HepG2 (cell line): Measurements from ENCODE around the gene SEPTIN10. TPM values are rescaled to one million over a fixed set of nuclear protein-coding genes. Genes with fewer than 3 reads are reported as not detected.
A peak's percentile ranks its signal among the peaks of the same experiment; 100 is the strongest.

Experiments
- AHR ChIP-seq: IDR thresholded peaks from 2 replicates; pipeline ENCODE4 v1.6.1; 2018; ENCODE audit warnings: missing genetic modification reagents, missing compliant biosample characterization
- BRF2 ChIP-seq: sonication (generic); formaldehyde crosslinking; IDR thresholded peaks from 2 replicates; pipeline ENCODE4 v1.8.1; 2022; ENCODE audit warnings: mild to moderate bottlenecking, missing genetic modification reagents
- CAMTA2 ChIP-seq: sonication (generic); formaldehyde crosslinking; IDR thresholded peaks from 2 replicates; pipeline ENCODE4 v1.4.0; 2020; ENCODE audit warnings: mild to moderate bottlenecking, missing genetic modification reagents, borderline replicate concordance
- CEBPB ChIP-seq: IDR thresholded peaks from 2 replicates; pipeline ENCODE4 v1.6.1; 2011; ENCODE audit warnings: low read depth, low read length, improper control_type of control experiment, borderline replicate concordance
- CENPBD1 ChIP-seq: sonication (generic); formaldehyde crosslinking; IDR thresholded peaks from 2 replicates; pipeline ENCODE4 v1.8.0; 2022; ENCODE audit warnings: missing genetic modification reagents, low read depth, mild to moderate bottlenecking, borderline replicate concordance
- FOSL1 ChIP-seq: sonication (generic); formaldehyde crosslinking; IDR thresholded peaks from 2 replicates; pipeline ENCODE4 v1.9.0; 2021; ENCODE audit warnings: missing genetic modification reagents, borderline replicate concordance
- FOSL2 ChIP-seq: sonication (generic); formaldehyde crosslinking; IDR thresholded peaks from 2 replicates; pipeline ENCODE4 v1.4.0; 2020; ENCODE audit warnings: missing genetic modification reagents
- GABPA ChIP-seq, 2 experiments: IDR thresholded peaks; 2 replicates each; pipeline ENCODE4 v1.6.1; 2011 to 2016; ENCODE audit warnings: low read depth in 2 of 2, low read length in 1 of 2, missing biosample characterization in 1 of 2, missing genetic modification characterization in 1 of 2
- ISX ChIP-seq: sonication (generic); formaldehyde crosslinking; conservative IDR thresholded peaks from 2 replicates; pipeline ENCODE4 v1.5.0; 2020; ENCODE audit warnings: missing genetic modification reagents
- KAT8 ChIP-seq: IDR thresholded peaks from 2 replicates; pipeline ENCODE4 v1.6.1; 2016; ENCODE audit warnings: missing genetic modification reagents, missing compliant biosample characterization
- NAIF1 ChIP-seq: sonication (generic); formaldehyde crosslinking; IDR thresholded peaks from 2 replicates; pipeline ENCODE4 v1.5.0; 2020; ENCODE audit warnings: mild to moderate bottlenecking, missing genetic modification reagents, borderline replicate concordance
- NR2C2 ChIP-seq: sonication (generic); formaldehyde crosslinking; IDR thresholded peaks from 2 replicates; pipeline ENCODE4 v1.4.0; 2020; ENCODE audit warnings: missing genetic modification reagents, mild to moderate bottlenecking, moderate library complexity, borderline replicate concordance
- PCBP1 ChIP-seq: fragments of 200-400 bp; formaldehyde crosslinking; IDR thresholded peaks from 2 replicates; pipeline ENCODE4 v1.6.1; 2017; ENCODE audit warnings: mild to moderate bottlenecking, low read depth, low read length, borderline replicate concordance
- RAD51 ChIP-seq: fragments of 450-650 bp; IDR thresholded peaks from 2 replicates; pipeline ENCODE4 v1.6.1; 2016; ENCODE audit warnings: borderline replicate concordance
- SYNCRIP ChIP-seq: fragments of 200-400 bp; formaldehyde crosslinking; IDR thresholded peaks from 2 replicates; pipeline ENCODE4 v1.6.1; 2018; ENCODE audit warnings: mild to moderate bottlenecking, low read depth, low read length; ENCODE audit not compliant: insufficient read depth
- YY1 ChIP-seq: IDR thresholded peaks from 2 replicates; pipeline ENCODE4 v1.6.1; 2011; ENCODE audit warnings: low read length, low read depth, moderate library complexity, mild to moderate bottlenecking; ENCODE audit not compliant: insufficient read depth, insufficient replicate concordance
- ZBTB1 ChIP-seq: sonication (generic); formaldehyde crosslinking; IDR thresholded peaks from 2 replicates; pipeline ENCODE4 v1.4.0; 2020; ENCODE audit warnings: missing genetic modification reagents, borderline replicate concordance
- ZBTB42 ChIP-seq: sonication (generic); formaldehyde crosslinking; IDR thresholded peaks from 2 replicates; pipeline ENCODE4 v1.5.0; 2020; ENCODE audit warnings: mild to moderate bottlenecking, missing genetic modification reagents
- ZMYM2 ChIP-seq: sonication (generic); formaldehyde crosslinking; IDR thresholded peaks from 2 replicates; pipeline ENCODE4 v1.8.0; 2022; ENCODE audit warnings: mild to moderate bottlenecking, missing genetic modification reagents
- ZNF136 ChIP-seq: sonication (generic); formaldehyde crosslinking; IDR thresholded peaks from 2 replicates; pipeline ENCODE4 v1.8.1; 2022; ENCODE audit warnings: low read depth, mild to moderate bottlenecking, moderate library complexity, missing genetic modification reagents
- ZNF362 ChIP-seq: sonication (generic); formaldehyde crosslinking; IDR thresholded peaks from 2 replicates; pipeline ENCODE4 v1.4.0; 2020; ENCODE audit warnings: missing genetic modification reagents, mild to moderate bottlenecking, borderline replicate concordance
- ZNF468 ChIP-seq: sonication (generic); formaldehyde crosslinking; IDR thresholded peaks from 2 replicates; pipeline ENCODE4 v1.8.0; 2022; ENCODE audit warnings: mild to moderate bottlenecking, moderate library complexity, missing genetic modification reagents
- ZNF484 ChIP-seq: sonication (generic); formaldehyde crosslinking; IDR thresholded peaks from 2 replicates; pipeline ENCODE4 v1.5.1; 2020; ENCODE audit warnings: mild to moderate bottlenecking, low read depth, missing genetic modification reagents, borderline replicate concordance
- ZNF496 ChIP-seq: sonication (generic); formaldehyde crosslinking; IDR thresholded peaks from 2 replicates; pipeline ENCODE4 v1.8.1; 2023; ENCODE audit warnings: mild to moderate bottlenecking, moderate library complexity, missing genetic modification reagents; ENCODE audit not compliant: insufficient replicate concordance
- ZNF75D ChIP-seq: sonication (generic); formaldehyde crosslinking; IDR thresholded peaks from 2 replicates; pipeline ENCODE4 v1.8.1; 2023; ENCODE audit warnings: missing genetic modification reagents, mild to moderate bottlenecking, borderline replicate concordance
- ZNF792 ChIP-seq: IDR thresholded peaks from 2 replicates; pipeline ENCODE4 v1.6.1; 2016
- ZSCAN30 ChIP-seq: sonication (generic); formaldehyde crosslinking; IDR thresholded peaks from 2 replicates; pipeline ENCODE4 v1.5.0; 2020; ENCODE audit warnings: mild to moderate bottlenecking, missing genetic modification reagents
- polyA plus RNA-seq, 8 experiments: library from polyadenylated mRNA; depleted of rRNA in 3 of 8; stranded (reverse) in 7 of 8; unstranded in 1 of 8; fragments of >200 nt; fragmentation: Illumina TruSeq in 4 of 8; extraction: Trizol in 4 of 8; gene quantifications; 2 replicates each; pipeline versions ENCODE4 v1.2.1 to v1.2.3, GENCODE V29; 2011 to 2016; ENCODE audit warnings: low read depth in 4 of 8, missing spikeins in 1 of 8, mixed read lengths in 1 of 8; ENCODE audit not compliant: insufficient read depth in 1 of 8
- total RNA-seq, 5 experiments: library from RNA; depleted of rRNA; stranded (reverse); fragments of >200 nt; fragmentation: Illumina TruSeq; extraction: Trizol; gene quantifications; 2 replicates each; pipeline ENCODE4 v1.2.3, GENCODE V29; 2016; ENCODE audit warnings: low read depth in 1 of 5

Gene SEPTIN10
- total and polyA plus RNA-seq, 2 of the 13 experiments (the other 11 are each of a cell fraction or from before 2014, with no cell fraction given) = 45.8 to 67.5 TPM

- TF ChIP-seq SYNCRIP (no peak), ISX (CRISPR knock-in tag) (no peak), ZNF362 (CRISPR knock-in tag) (peak; percentile 25; the same call in 1 of the 2 replicates), YY1 (no peak), ZNF468 (CRISPR knock-in tag) (no peak), NAIF1 (CRISPR knock-in tag) (no peak), RAD51 (no peak), ZMYM2 (CRISPR knock-in tag) (no peak), GABPA (IDR thresholded peaks at IDR 0.05; ENCODE audit: low read depth, low read length) (no peak), GABPA (CRISPR knock-in tag; IDR thresholded peaks at IDR 0.05; ENCODE audit: low read depth) (no peak), BRF2 (CRISPR knock-in tag) (no peak), PCBP1 (no peak), CAMTA2 (CRISPR knock-in tag) (no peak), ZNF136 (no peak), CEBPB (peak; percentile 94), ZNF792 (peak; percentile 100), ZBTB1 (CRISPR knock-in tag) (no peak), CENPBD1 (CRISPR knock-in tag) (no peak), ZNF75D (CRISPR knock-in tag) (no peak), AHR (no peak), FOSL2 (CRISPR knock-in tag) (peak; percentile 44), FOSL1 (CRISPR knock-in tag) (no peak), ZBTB42 (CRISPR knock-in tag) (no peak), ZSCAN30 (CRISPR knock-in tag) (no peak), KAT8 (CRISPR knock-in tag) (peak; percentile 46; the same call in 1 of the 2 replicates), ZNF496 (CRISPR knock-in tag) (no peak), ZNF484 (CRISPR knock-in tag) (no peak), NR2C2 (no peak)
These were observed 24.2 kb upstream of the SEPTIN10 start (continued) for GRCh38 chr2:109637749-109638570.
